PC-3 (cell line): ENCODE measurements around the gene UNC13C. TPM values are rescaled to one million over a fixed set of nuclear protein-coding genes. Genes with fewer than 3 reads are reported as not detected.

ENCODE experiments used
- ATAC-seq: fragments of 200-7000 bp; cut with Tn5 transposase; 2 replicates; pipeline ENCODE4 v1.9.1; 2020; ENCODE audit warnings: mild to moderate bottlenecking, moderate library complexity
- BruUV-seq: library from RNA; stranded (reverse); fragments of 400-500 nt; replicated peaks from 2 replicates; lab custom pipeline; 2021; lab: Mats Ljungman, UMichigan
- CTCF ChIA-PET: fragments of 300-600 bp; sonication (Branson Sonifier 250); formaldehyde crosslinking; loops from one replicate; lab custom pipeline; 2022; ENCODE audit warnings: antibody characterized with exemption; lab: Charles Lee
- POLR2A ChIA-PET: fragments of 300-600 bp; sonication (Branson Sonifier 250); formaldehyde crosslinking; loops from one replicate; lab custom pipeline; 2022; ENCODE audit warnings: antibody characterized with exemption; ENCODE audit not compliant: unreplicated experiment; lab: Charles Lee
- DNase-seq: peaks from one replicate; pipeline ENCODE4 v3.0.0-alpha.2; 2015
- H2AFZ ChIP-seq: fragments of 300-600 bp; sonication (generic); 2 replicates; pipeline ENCODE4 v1.6.0; 2016; ENCODE audit warnings: antibody characterized with exemption, low read length
- H3F3A ChIP-seq: fragments of 300-600 bp; sonication (generic); one replicate; pipeline ENCODE4 v1.6.0; 2017; ENCODE audit warnings: antibody characterized with exemption, low read length, control low read depth, mild to moderate bottlenecking; ENCODE audit not compliant: unreplicated experiment
- H3K27ac ChIP-seq: fragments of 300-600 bp; sonication (generic); 2 replicates; pipeline ENCODE4 v1.5.1; 2016; ENCODE audit warnings: mild to moderate bottlenecking, low read length
- H3K27me3 ChIP-seq: fragments of 300-600 bp; sonication (generic); 2 replicates; pipeline ENCODE4 v1.6.1; 2016; ENCODE audit warnings: low read length, mixed read lengths
- H3K36me3 ChIP-seq: fragments of 300-600 bp; sonication (generic); 2 replicates; pipeline ENCODE4 v1.6.1; 2016; ENCODE audit warnings: low read depth, mixed run types, low read length, mixed read lengths
- H3K4me1 ChIP-seq: fragments of 300-600 bp; sonication (generic); 2 replicates; pipeline ENCODE4 v1.5.1; 2016; ENCODE audit warnings: low read length; ENCODE audit not compliant: insufficient read depth
- H3K4me2 ChIP-seq: fragments of 300-600 bp; sonication (generic); 2 replicates; pipeline ENCODE4 v1.6.0; 2016; ENCODE audit warnings: low read length
- H3K4me3 ChIP-seq: fragments of 300-600 bp; sonication (generic); 2 replicates; pipeline ENCODE4 v1.5.1; 2016; ENCODE audit warnings: mild to moderate bottlenecking, low read length, mixed read lengths
- H3K79me2 ChIP-seq: fragments of 300-600 bp; sonication (generic); 2 replicates; pipeline ENCODE4 v1.6.1; 2017; ENCODE audit warnings: low read length, mixed read lengths
- H3K9ac ChIP-seq: fragments of 300-600 bp; sonication (generic); 2 replicates; pipeline ENCODE4 v1.6.0; 2016; ENCODE audit warnings: mild to moderate bottlenecking, low read length
- H3K9me2 ChIP-seq: fragments of 300-600 bp; sonication (generic); replicated peaks from 2 replicates; pipeline ENCODE4 v1.6.1; 2016; ENCODE audit warnings: mixed run types, low read length, mixed read lengths
- H3K9me3 ChIP-seq: fragments of 300-600 bp; sonication (generic); 2 replicates; pipeline ENCODE4 v1.6.1; 2016; ENCODE audit warnings: low read length, mixed read lengths
- H4K20me1 ChIP-seq: fragments of 300-600 bp; sonication (generic); 2 replicates; pipeline ENCODE4 v1.6.1; 2016; ENCODE audit warnings: low read length, mixed read lengths
- CTCF ChIP-seq: fragments of 300-600 bp; sonication (generic); conservative IDR thresholded peaks from 2 replicates; pipeline ENCODE4 v1.5.1; 2017; ENCODE audit warnings: antibody characterized with exemption, low read depth, mild to moderate bottlenecking, low read length
- EZH2 ChIP-seq: fragments of 300-600 bp; sonication (generic); IDR thresholded peaks from one replicate; pipeline ENCODE4 v1.6.1; 2017; ENCODE audit warnings: antibody characterized with exemption, mild to moderate bottlenecking, low read length; ENCODE audit not compliant: unreplicated experiment
- EZH2phosphoT487 ChIP-seq: fragments of 300-600 bp; sonication (generic); IDR thresholded peaks from 2 replicates; pipeline ENCODE4 v1.6.1; 2018; ENCODE audit warnings: mild to moderate bottlenecking, antibody characterized with exemption, low read length, borderline replicate concordance
- intact Hi-C: fragments of 100-400 bp; cut with micrococcal nuclease; formaldehyde crosslinking; loops from 2 replicates; pipeline ENCODE4 v1.9.0; 2023
- total RNA-seq: library from RNA; depleted of rRNA; stranded (reverse); fragments of >200 nt; gene quantifications from 2 replicates; pipeline ENCODE4 v1.2.3, GENCODE V29; 2014

Gene UNC13C
- total RNA-seq, 1 experiment from 2014 or later = not detected

- ATAC-seq (no peak), DNase-seq (no peak)
- BruUV-seq = no TSS peak
- ChIA-PET CTCF (no interaction called here), POLR2A (no interaction called here)
- Histone ChIP-seq H3K27ac (no peak overlapping the region), H3K9me2 (no peaks in the 10 kb centered on the region), H3K4me1 (no peaks in the 10 kb centered on the region), H2AFZ (no peak overlapping the region), H3K36me3 (no peaks in the 10 kb centered on the region), H3K9ac (no peak overlapping the region), H3K4me2 (no peak overlapping the region), H3K79me2 (no peaks in the 10 kb centered on the region), H3F3A (no peaks in the 10 kb centered on the region), H3K9me3 (no peaks in the 10 kb centered on the region), H3K4me3 (no peak overlapping the region), H4K20me1 (no peaks in the 10 kb centered on the region), H3K27me3 (no peaks in the 10 kb centered on the region)
- intact Hi-C loops = no loop called here
- TF ChIP-seq EZH2phosphoT487 = no peak
- TF ChIP-seq CTCF = no peak
- TF ChIP-seq EZH2 = no peak
Measured at GRCh38 chr15:54619180-54619579, 640.9 kb downstream of the UNC13C start.

GRCh38 chr15:54620916-54621315 lies 642.7 kb downstream of the UNC13C start:
- Histone ChIP-seq H3K79me2 (no peaks in the 10 kb centered on the region), H3K9me3 (no peaks in the 10 kb centered on the region), H4K20me1 (no peaks in the 10 kb centered on the region), H3K27ac (no peak overlapping the region), H3K4me3 (no peak overlapping the region), H3K36me3 (no peaks in the 10 kb centered on the region), H3K4me1 (no peaks in the 10 kb centered on the region), H3K4me2 (no peak overlapping the region), H3K9ac (no peak overlapping the region), H3F3A (no peaks in the 10 kb centered on the region), H3K27me3 (0 out of 2 replicates have a peak, but pooled peaks cover under 1% of the 10 kb centered on the region), H3K9me2 (no peaks in the 10 kb centered on the region), H2AFZ (no peak overlapping the region)
- DNase-seq (no peak), ATAC-seq (no peak)
- CTCF ChIA-PET = no interaction called here
- no TSS peak for BruUV-seq
- POLR2A ChIA-PET = no interaction called here
- TF ChIP-seq CTCF (no peak), EZH2phosphoT487 (no peak), EZH2 (no peak)
- intact Hi-C loops = no loop called here

GRCh38 chr15:54636147-54636546 lies 657.9 kb downstream of the UNC13C start:
- DNase-seq (no peak), ATAC-seq (no peak)
- no peak overlapping the region for H3K9ac ChIP-seq
- POLR2A ChIA-PET = no interaction called here
- intact Hi-C loops = no loop called here
- H3K4me3 ChIP-seq = no peak overlapping the region
- no peaks in the 10 kb centered on the region for H3K79me2 ChIP-seq
- CTCF ChIA-PET = no interaction called here
- H4K20me1 ChIP-seq = no peaks in the 10 kb centered on the region
- no peak overlapping the region for H2AFZ ChIP-seq
- BruUV-seq = no TSS peak
- no peaks in the 10 kb centered on the region for H3K27me3 ChIP-seq
- no peak overlapping the region for H3K4me2 ChIP-seq
- no peaks in the 10 kb centered on the region for H3K9me3 ChIP-seq
- H3K4me1 ChIP-seq = no peaks in the 10 kb centered on the region
- TF ChIP-seq EZH2 (no peak), EZH2phosphoT487 (no peak), CTCF (no peak)
- no peaks in the 10 kb centered on the region for H3K9me2 ChIP-seq
- no peak overlapping the region for H3K27ac ChIP-seq
- no peaks in the 10 kb centered on the region for H3F3A ChIP-seq
- no peaks in the 10 kb centered on the region for H3K36me3 ChIP-seq
